ENCODE measurements around the gene ELFN2. TPM values are rescaled to one million over a fixed set of nuclear protein-coding genes. Genes with fewer than 3 reads are reported as not detected.

ELFN2 gene
- total RNA-seq, 2 donors from 2014 or later, result 1.6 TPM; not detected in 1

DNA sequence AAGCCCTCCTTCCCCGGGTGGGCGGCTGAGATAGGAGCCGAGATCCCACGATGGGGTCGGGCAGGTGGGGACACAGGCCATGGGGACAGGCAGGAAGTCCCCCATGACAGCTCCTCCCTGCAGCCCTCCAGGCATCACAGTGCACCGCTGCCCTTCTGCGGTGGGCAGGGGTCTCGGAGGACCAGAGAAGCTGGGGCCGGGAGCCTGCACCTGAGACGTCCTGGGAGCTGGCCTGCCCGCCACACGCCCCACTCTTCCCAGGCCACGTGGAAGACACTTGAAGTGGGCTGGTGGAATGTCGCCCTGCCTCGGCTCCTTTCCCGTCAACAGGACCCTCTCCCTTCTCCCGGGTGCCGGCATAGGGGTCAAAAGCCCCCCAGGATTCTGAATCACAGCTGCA is 55.4 kb downstream of the ELFN2 start:
- 13 to 53% methylated on average over 4 to 18 of the region's 18 CpGs for WGBS, 2 donors
- no peak overlapping the region for H3K4me3 ChIP-seq
- no peak for ATAC-seq

DNA sequence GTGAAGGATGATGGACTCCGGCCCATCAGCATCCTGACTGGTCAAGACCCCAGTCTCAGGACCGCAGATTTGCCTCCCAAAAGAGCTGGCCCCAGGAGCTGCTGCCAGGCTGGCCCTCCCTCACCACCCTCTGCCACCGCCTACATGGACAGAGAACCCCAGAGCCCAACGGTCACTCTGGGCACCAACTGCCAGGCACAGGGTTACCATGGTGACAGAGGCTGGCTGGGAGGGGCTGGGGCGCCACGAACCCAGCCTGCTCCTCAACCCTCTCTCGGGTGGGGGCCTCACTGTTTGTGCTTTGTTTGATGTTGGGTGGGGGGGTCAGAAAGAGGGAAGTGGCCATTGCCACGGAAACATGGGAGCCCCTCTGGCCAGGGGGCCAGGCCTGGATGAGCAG is 55.8 kb downstream of the ELFN2 start:
- H3K27me3 ChIP-seq, result no peaks in the 10 kb centered on the region
- WGBS, 2 donors, result 36 to 80% methylated on average over 1 to 8 of the region's 8 CpGs
- H3K36me3 ChIP-seq (replicated peaks in 1 of 2; ENCODE audit: insufficient read depth in 1 of 2, low read depth in 2 of 2), result no peaks in the 10 kb centered on the region
- intact Hi-C loops (cut with DNase I), result no loop called here
- no peak for TF ChIP-seq POLR2A (IDR thresholded peaks at IDR 0.05)
- TF ChIP-seq, protein P1, sequence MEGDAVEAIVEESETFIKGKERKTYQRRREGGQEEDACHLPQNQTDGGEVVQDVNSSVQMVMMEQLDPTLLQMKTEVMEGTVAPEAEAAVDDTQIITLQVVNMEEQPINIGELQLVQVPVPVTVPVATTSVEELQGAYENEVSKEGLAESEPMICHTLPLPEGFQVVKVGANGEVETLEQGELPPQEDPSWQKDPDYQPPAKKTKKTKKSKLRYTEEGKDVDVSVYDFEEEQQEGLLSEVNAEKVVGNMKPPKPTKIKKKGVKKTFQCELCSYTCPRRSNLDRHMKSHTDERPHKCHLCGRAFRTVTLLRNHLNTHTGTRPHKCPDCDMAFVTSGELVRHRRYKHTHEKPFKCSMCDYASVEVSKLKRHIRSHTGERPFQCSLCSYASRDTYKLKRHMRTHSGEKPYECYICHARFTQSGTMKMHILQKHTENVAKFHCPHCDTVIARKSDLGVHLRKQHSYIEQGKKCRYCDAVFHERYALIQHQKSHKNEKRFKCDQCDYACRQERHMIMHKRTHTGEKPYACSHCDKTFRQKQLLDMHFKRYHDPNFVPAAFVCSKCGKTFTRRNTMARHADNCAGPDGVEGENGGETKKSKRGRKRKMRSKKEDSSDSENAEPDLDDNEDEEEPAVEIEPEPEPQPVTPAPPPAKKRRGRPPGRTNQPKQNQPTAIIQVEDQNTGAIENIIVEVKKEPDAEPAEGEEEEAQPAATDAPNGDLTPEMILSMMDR (IDR thresholded peaks at IDR 0.05), result no peak
- DNase-seq (no peak), ATAC-seq (no peak)
- H3K4me1 ChIP-seq, result no peaks in the 10 kb centered on the region
- H3K4me3 ChIP-seq, result no peak overlapping the region
- H3K27ac ChIP-seq, result no peak overlapping the region
- no peaks in the 10 kb centered on the region for H3K9me3 ChIP-seq

More for the DNA sequence above, 55.4 kb downstream of the ELFN2 start:
- Histone ChIP-seq H3K4me1 (no peaks in the 10 kb centered on the region), H3K36me3 (replicated peaks in 1 of 2; ENCODE audit: insufficient read depth in 1 of 2, low read depth in 2 of 2) (no peaks in the 10 kb centered on the region), H3K27ac (no peak overlapping the region), H3K27me3 (no peaks in the 10 kb centered on the region), H3K9me3 (no peaks in the 10 kb centered on the region)
- TF ChIP-seq, protein P1 (IDR thresholded peaks at IDR 0.05), result no peak
- TF ChIP-seq POLR2A (IDR thresholded peaks at IDR 0.05), result no peak
- intact Hi-C loops (cut with DNase I), result no loop called here
- DNase-seq, result no peak

DNA sequence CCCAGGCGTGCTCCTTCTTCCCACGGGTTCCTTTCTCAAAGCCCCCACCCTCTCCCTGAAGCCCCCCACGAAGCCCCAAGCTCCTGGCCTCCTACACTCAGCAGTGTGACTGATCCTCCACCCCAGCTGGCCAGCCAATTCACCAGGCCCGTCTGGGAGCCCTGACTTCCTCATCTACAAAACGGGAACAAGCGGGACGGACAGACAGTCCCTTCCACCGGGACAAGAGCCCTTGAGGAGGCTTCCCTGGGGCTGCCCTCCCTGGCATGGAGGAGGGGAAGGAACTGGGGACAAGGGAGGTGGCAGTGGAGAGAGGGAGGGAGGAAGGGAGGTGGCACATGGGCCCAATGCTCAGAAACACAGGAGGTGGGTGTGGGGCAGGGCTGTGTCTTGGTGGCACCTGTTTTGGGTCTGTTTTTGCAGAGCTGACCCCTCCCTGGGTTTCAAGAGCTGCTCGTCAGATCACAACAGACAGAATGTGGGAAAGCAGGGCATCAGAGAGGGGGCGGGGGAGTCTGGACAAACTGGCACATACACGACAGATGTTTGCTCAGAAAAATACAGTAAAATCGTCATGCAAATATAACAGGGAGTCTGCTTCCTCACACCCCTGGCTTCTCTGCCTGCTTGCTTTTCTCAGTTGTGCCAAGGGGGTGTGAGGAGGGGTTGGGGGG is 56.8 kb downstream of the ELFN2 start:
- H3K27me3 ChIP-seq, result no peaks in the 10 kb centered on the region
- no peaks in the 10 kb centered on the region for H3K4me1 ChIP-seq
- H3K9me3 ChIP-seq, result no peaks in the 10 kb centered on the region
- no peaks in the 10 kb centered on the region for H3K36me3 ChIP-seq (replicated peaks in 1 of 2; ENCODE audit: insufficient read depth in 1 of 2, low read depth in 2 of 2)
- peak in 1 of 4 donors; percentile 43 for DNase-seq
- no peak overlapping the region for H3K27ac ChIP-seq
- ATAC-seq, result no peak
- no peak overlapping the region for H3K4me3 ChIP-seq
- intact Hi-C loops (cut with DNase I), result no loop called here
- no peak for TF ChIP-seq POLR2A (IDR thresholded peaks at IDR 0.05)
- TF ChIP-seq, protein P1 (IDR thresholded peaks at IDR 0.05), result no peak
- 39 to 61% methylated on average over 12 of the region's 12 CpGs for WGBS, 2 donors

DNA sequence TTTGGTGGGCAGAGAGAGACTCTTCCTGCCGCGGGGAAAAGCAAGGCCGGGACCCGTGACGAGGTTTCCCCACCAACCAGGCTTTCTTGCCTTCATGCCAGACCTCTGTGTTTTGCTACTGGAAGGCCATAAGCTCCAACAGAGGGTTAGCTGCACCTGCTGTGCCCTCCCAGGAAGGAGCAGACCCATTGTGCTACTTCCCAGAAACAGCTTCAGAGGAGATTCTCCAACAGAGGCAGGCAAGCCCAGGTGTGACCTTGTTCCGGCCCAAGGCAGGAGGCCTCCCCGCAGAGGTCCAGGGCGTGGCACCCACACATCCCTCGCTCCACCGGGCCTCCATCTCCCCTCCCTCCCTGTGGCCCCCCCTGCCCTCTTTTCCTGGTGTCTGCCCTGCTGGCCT is 57.8 kb downstream of the ELFN2 start:
- intact Hi-C loops (cut with DNase I), result no loop called here
- no peak for ATAC-seq

More for the DNA sequence above, 57.8 kb downstream of the ELFN2 start:
- 75 to 79% methylated on average over 10 of the region's 10 CpGs for WGBS, 2 donors
- Histone ChIP-seq H3K27ac (no peak overlapping the region), H3K36me3 (replicated peaks in 1 of 2; ENCODE audit: insufficient read depth in 1 of 2, low read depth in 2 of 2) (no peaks in the 10 kb centered on the region), H3K9me3 (no peaks in the 10 kb centered on the region), H3K27me3 (no peaks in the 10 kb centered on the region), H3K4me3 (no peak overlapping the region), H3K4me1 (no peaks in the 10 kb centered on the region)
- DNase-seq, result no peak
- TF ChIP-seq, protein P1 (IDR thresholded peaks at IDR 0.05), result no peak
- TF ChIP-seq POLR2A (IDR thresholded peaks at IDR 0.05), result no peak
